Osteoblast (primary cell): ENCODE data around the gene ERRFI1. TPM values are rescaled to one million over a fixed set of nuclear protein-coding genes. Genes with fewer than 3 reads are reported as not detected.

Source experiments
- DNase-seq: peaks from one replicate; pipeline ENCODE4 v3.0.0; 2011; ENCODE audit warnings: low spot score, mixed read lengths; ENCODE audit not compliant: insufficient read length; ENCODE audit errors: missing footprints
- H2AFZ ChIP-seq: 2 replicates; pipeline ENCODE4 v1.6.0; 2011; ENCODE audit warnings: mild to moderate bottlenecking, low read length
- H3K27ac ChIP-seq: 2 replicates; pipeline ENCODE4 v1.5.1; 2011; ENCODE audit warnings: mild to moderate bottlenecking, low read depth, low read length, moderate library complexity
- H3K27me3 ChIP-seq: 2 replicates; pipeline ENCODE4 v1.6.0; 2012; ENCODE audit warnings: mild to moderate bottlenecking, control low read depth, inconsistent platforms, low read length, moderate library complexity; ENCODE audit not compliant: insufficient read depth
- H3K36me3 ChIP-seq: 2 replicates; pipeline ENCODE4 v1.5.1; 2011; ENCODE audit warnings: mild to moderate bottlenecking, low read length, control low read depth, moderate library complexity; ENCODE audit not compliant: insufficient read depth
- H3K4me1 ChIP-seq: 2 replicates; pipeline ENCODE4 v1.5.1; 2011; ENCODE audit warnings: mild to moderate bottlenecking, low read length, control low read depth, moderate library complexity; ENCODE audit not compliant: insufficient read depth
- H3K4me2 ChIP-seq: 2 replicates; pipeline ENCODE4 v1.6.0; 2011; ENCODE audit warnings: mild to moderate bottlenecking, low read length; ENCODE audit not compliant: insufficient read depth
- H3K4me3 ChIP-seq: fragments of 200-600 bp; sonication (generic); 3 replicates; pipeline ENCODE4 v1.5.1; 2012; ENCODE audit warnings: mild to moderate bottlenecking, low read length, inconsistent platforms; ENCODE audit not compliant: insufficient read depth
- H3K79me2 ChIP-seq: 2 replicates; pipeline ENCODE4 v1.6.0; 2012; ENCODE audit warnings: mild to moderate bottlenecking, low read length, control low read depth, inconsistent platforms; ENCODE audit not compliant: insufficient read depth
- H3K9me3 ChIP-seq: 2 replicates; pipeline ENCODE4 v1.5.1; 2011; ENCODE audit warnings: low read depth, low read length, control low read depth
- H4K20me1 ChIP-seq: 2 replicates; pipeline ENCODE4 v1.6.0; 2012; ENCODE audit warnings: mild to moderate bottlenecking, low read length, control low read depth; ENCODE audit not compliant: insufficient read depth
- CTCF ChIP-seq: IDR thresholded peaks from 2 replicates; pipeline ENCODE4 v1.5.1; 2011; ENCODE audit warnings: mild to moderate bottlenecking, low read depth, low read length, moderate library complexity; ENCODE audit errors: extremely low read depth
- total RNA-seq: library from RNA; depleted of rRNA; stranded (reverse); fragments of >200 nt; gene quantifications from 2 replicates; pipeline ENCODE4 v1.2.3, GENCODE V29; 2012

The ERRFI1 gene
- total RNA-seq, 1 donor = 69.5 TPM

- Histone ChIP-seq H3K4me2 (peak overlapping the region; percentile 73), H4K20me1 (no peaks in the 10 kb centered on the region), H3K4me1 (peaks cover 25% of the 10 kb centered on the region), H2AFZ (peak overlapping the region; percentile 21), H3K36me3 (peaks cover 9% of the 10 kb centered on the region), H3K27me3 (no peaks in the 10 kb centered on the region), H3K79me2 (no peaks in the 10 kb centered on the region), H3K4me3 (peak overlapping the region; percentile 43), H3K9me3 (no peaks in the 10 kb centered on the region), H3K27ac (peak overlapping the region; percentile 80)
- TF ChIP-seq CTCF = no peak
- DNase-seq = peak; percentile 80
Observed at GRCh38 chr1:8004803-8005573, 21.1 kb downstream of the ERRFI1 start.

DNA sequence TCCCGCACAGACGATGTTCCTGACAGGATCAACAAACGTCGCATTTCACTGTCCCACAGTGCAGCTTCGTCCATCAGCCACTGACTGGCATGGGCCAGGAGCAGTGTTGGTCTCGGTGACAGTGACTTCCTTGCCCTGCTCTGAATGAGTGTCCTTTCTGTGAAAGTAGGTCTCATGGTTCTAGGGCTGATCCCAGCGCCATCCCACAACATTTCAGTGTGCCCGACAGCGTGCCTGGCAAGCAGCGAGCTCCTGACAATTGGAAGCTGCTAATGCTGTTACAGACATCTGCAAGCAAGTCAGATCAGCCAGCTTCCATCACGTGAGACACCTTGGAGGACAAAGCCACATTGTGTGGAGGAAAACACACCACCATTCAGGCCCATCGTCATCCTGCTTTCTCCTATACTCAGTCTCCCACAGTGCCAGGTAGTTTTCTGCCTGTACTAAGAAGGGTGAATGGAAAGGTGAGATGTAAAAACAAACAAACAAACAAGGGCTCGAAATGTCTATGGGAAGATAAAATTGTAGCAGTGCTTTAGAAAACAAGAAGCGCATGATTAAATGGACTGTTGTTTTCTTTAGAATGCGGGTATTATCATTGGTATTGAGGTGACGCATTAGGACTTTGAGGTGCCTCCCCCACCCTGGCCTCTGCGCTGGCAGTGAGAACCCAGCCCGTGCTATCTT lies 21.9 kb downstream of the ERRFI1 start:
- peaks cover 25% of the 10 kb centered on the region for H3K4me1 ChIP-seq
- no peak for TF ChIP-seq CTCF
- no peaks in the 10 kb centered on the region for H4K20me1 ChIP-seq
- no peak for DNase-seq
- peak overlapping the region; percentile 80 for H3K27ac ChIP-seq
- H3K4me2 ChIP-seq = peak overlapping the region; percentile 73
- peak overlapping the region; percentile 5 for H2AFZ ChIP-seq
- peaks cover 2% of the 10 kb centered on the region for H3K36me3 ChIP-seq
- no peaks in the 10 kb centered on the region for H3K79me2 ChIP-seq
- no peaks in the 10 kb centered on the region for H3K27me3 ChIP-seq
- H3K9me3 ChIP-seq = no peaks in the 10 kb centered on the region
- H3K4me3 ChIP-seq = peak overlapping the region; percentile 4

DNA sequence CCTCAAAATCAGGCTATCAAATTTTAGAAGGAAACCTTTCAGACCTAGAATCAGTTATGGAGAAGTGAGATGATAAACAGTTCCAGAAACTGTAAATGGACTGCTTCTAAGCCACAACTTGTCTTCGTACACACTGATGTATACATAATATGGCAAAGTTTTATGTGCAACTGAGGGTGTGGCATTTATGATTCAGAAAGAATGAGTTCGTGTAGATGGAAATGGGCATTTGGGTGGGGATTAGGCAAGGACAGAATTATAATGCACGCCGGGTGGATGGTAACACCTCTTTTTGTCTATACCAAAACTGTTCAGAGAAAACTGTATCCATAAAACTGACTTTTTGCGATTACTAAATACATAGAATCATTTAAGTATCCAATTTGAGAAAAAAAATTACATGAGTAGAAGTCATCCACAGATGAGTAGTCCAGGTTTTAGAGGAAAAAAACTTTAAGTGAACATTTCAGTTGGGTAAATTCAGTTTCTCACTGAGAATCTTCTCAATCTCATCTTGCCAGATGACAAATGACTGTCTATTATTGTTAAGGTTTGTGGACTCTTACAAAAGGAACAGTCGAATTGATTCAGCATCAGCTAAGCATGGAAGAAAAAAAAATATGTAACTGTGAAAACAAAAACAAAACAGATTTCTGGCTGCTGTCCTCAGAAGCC lies 22.5 kb downstream of the ERRFI1 start:
- H3K79me2 ChIP-seq = no peaks in the 10 kb centered on the region
- no peaks in the 10 kb centered on the region for H4K20me1 ChIP-seq
- peaks cover 25% of the 10 kb centered on the region for H3K4me1 ChIP-seq
- H3K4me2 ChIP-seq = peak overlapping the region; percentile 73
- TF ChIP-seq CTCF = no peak
- H2AFZ ChIP-seq = no peak overlapping the region
- no peaks in the 10 kb centered on the region for H3K9me3 ChIP-seq
- H3K4me3 ChIP-seq = no peak overlapping the region
- no peak for DNase-seq
- peak overlapping the region; percentile 80 for H3K27ac ChIP-seq
- H3K36me3 ChIP-seq = no peaks in the 10 kb centered on the region
- no peaks in the 10 kb centered on the region for H3K27me3 ChIP-seq

- Histone ChIP-seq H3K79me2 (no peaks in the 10 kb centered on the region), H3K9me3 (no peaks in the 10 kb centered on the region), H2AFZ (no peak overlapping the region), H3K27ac (peak overlapping the region; percentile 11), H4K20me1 (no peaks in the 10 kb centered on the region), H3K4me3 (no peak overlapping the region), H3K27me3 (no peaks in the 10 kb centered on the region), H3K4me2 (no peak overlapping the region), H3K4me1 (peaks cover 25% of the 10 kb centered on the region), H3K36me3 (no peaks in the 10 kb centered on the region)
- DNase-seq = no peak
- TF ChIP-seq CTCF = no peak
Observed at GRCh38 chr1:8002921-8003320, 23.2 kb downstream of the ERRFI1 start.
